K562 (cell line): ENCODE results near the gene FASN. TPM values are rescaled to one million over a fixed set of nuclear protein-coding genes. Genes with fewer than 3 reads are reported as not detected.
A peak's percentile ranks its signal among the peaks of the same experiment; 100 is the strongest.

ENCODE experiments used
- FUS ChIP-seq: fragments of 200-400 bp; formaldehyde crosslinking; optimal IDR thresholded peaks from 2 replicates; pipeline ENCODE3; 2017; ENCODE audit warnings: low read depth, low read length
- HMGXB4 ChIP-seq: sonication (generic); formaldehyde crosslinking; IDR thresholded peaks from 2 replicates; pipeline ENCODE4 v1.8.1; 2023; ENCODE audit warnings: mild to moderate bottlenecking, missing genetic modification reagents
- MTA3 ChIP-seq: fragments of 450-650 bp; formaldehyde crosslinking; IDR thresholded peaks from 2 replicates; pipeline ENCODE4 v1.6.1; 2017; ENCODE audit warnings: mild to moderate bottlenecking, borderline replicate concordance
- NBN ChIP-seq: fragments of 450-650 bp; IDR thresholded peaks from 2 replicates; pipeline ENCODE4 v1.6.1; 2016; ENCODE audit warnings: low read depth, mild to moderate bottlenecking
- NCOA6 ChIP-seq: fragments of 450-650 bp; IDR thresholded peaks from 2 replicates; pipeline ENCODE4 v1.6.1; 2017; ENCODE audit warnings: mild to moderate bottlenecking
- SAP30 ChIP-seq: fragments of 200-600 bp; sonication (generic); IDR thresholded peaks from 2 replicates; pipeline ENCODE4 v1.6.1; 2012; ENCODE audit warnings: borderline replicate concordance, low read depth, mild to moderate bottlenecking, moderate library complexity, low read length, control low read depth, inconsistent platforms; ENCODE audit not compliant: insufficient read depth, poor library complexity, severe bottlenecking
- SMARCE1 ChIP-seq: fragments of 450-650 bp; IDR thresholded peaks from 2 replicates; pipeline ENCODE4 v1.7.1; 2016; ENCODE audit warnings: mild to moderate bottlenecking
- SNIP1 ChIP-seq: fragments of 450-650 bp; IDR thresholded peaks from 2 replicates; pipeline ENCODE4 v1.7.1; 2017; ENCODE audit warnings: low read depth, mild to moderate bottlenecking
- SP1 ChIP-seq: sonication (generic); formaldehyde crosslinking; IDR thresholded peaks from 2 replicates; pipeline ENCODE4 v1.8.1; 2022; ENCODE audit warnings: mild to moderate bottlenecking, missing genetic modification reagents
- ZFX ChIP-seq: sonication (generic); formaldehyde crosslinking; IDR thresholded peaks from 2 replicates; pipeline ENCODE4 v1.8.0; 2022; ENCODE audit warnings: mild to moderate bottlenecking, missing genetic modification reagents, moderate library complexity
- ZNF740 ChIP-seq, 3 experiments: fragments of 200-800 bp in 1 of 3; sonication (Bioruptor generic) in 1 of 3; sonication (generic) in 1 of 3; formaldehyde crosslinking in 1 of 3; IDR thresholded peaks; 2 replicates each; pipeline versions ENCODE4 v1.6.1 to v1.8.0; 2016 to 2022; ENCODE audit warnings: mild to moderate bottlenecking in 2 of 3, missing compliant biosample characterization in 2 of 3, missing genetic modification characterization in 2 of 3, missing genetic modification reagents in 1 of 3
- ZNF766 ChIP-seq: fragments of 200-800 bp; sonication (Bioruptor generic); conservative IDR thresholded peaks from 2 replicates; pipeline ENCODE4 v1.6.1; 2016; ENCODE audit warnings: missing genetic modification characterization, missing compliant biosample characterization
- polyA plus RNA-seq, 8 experiments: library from polyadenylated mRNA; depleted of rRNA in 4 of 8; stranded (reverse) in 5 of 8; unstranded in 3 of 8; fragments of >200 nt; fragmentation: Nextera tagmentation in 2 of 8; fragmentation: Illumina TruSeq in 1 of 8; extraction: Ambion mirVana in 2 of 8; extraction: Trizol in 1 of 8; gene quantifications; 2 replicates each; pipeline versions ENCODE4 v1.2.1 to v1.2.3, GENCODE V29; 2011 to 2014; ENCODE audit warnings: inconsistent platforms in 1 of 8, missing spikeins in 1 of 8
- total RNA-seq, 7 experiments: library from RNA; depleted of rRNA in 6 of 7; stranded (reverse); fragments of >200 nt in 6 of 7; fragmentation: Illumina TruSeq in 2 of 7; extraction: Trizol in 2 of 7; gene quantifications; 2 replicates each; pipeline versions ENCODE4 v1.2.1 to v1.2.3, GENCODE V29; 2011 to 2021; ENCODE audit warnings: low replicate concordance in 1 of 7
- TF ChIP-seq, protein P1 (sequence below), 2 experiments: fragments of 450-650 bp; formaldehyde crosslinking in 1 of 2; IDR thresholded peaks; 2 replicates each; pipeline versions ENCODE4 v1.4.0 to v1.6.1; 2014 to 2020; ENCODE audit warnings: mild to moderate bottlenecking in 2 of 2, borderline replicate concordance in 1 of 2, low read depth in 1 of 2
- TF ChIP-seq, protein P2 (sequence below): fragments of 250-450 bp; sonication (Bioruptor Pico); IDR thresholded peaks from 2 replicates; pipeline ENCODE4 v1.6.1; 2021; ENCODE audit warnings: mild to moderate bottlenecking

FASN gene
- total and polyA plus RNA-seq, 9 of the 15 experiments (the other 6 are each of a cell fraction or from before 2014, with no cell fraction given), result 0.15 to 663 (median 49.9) TPM

DNA sequence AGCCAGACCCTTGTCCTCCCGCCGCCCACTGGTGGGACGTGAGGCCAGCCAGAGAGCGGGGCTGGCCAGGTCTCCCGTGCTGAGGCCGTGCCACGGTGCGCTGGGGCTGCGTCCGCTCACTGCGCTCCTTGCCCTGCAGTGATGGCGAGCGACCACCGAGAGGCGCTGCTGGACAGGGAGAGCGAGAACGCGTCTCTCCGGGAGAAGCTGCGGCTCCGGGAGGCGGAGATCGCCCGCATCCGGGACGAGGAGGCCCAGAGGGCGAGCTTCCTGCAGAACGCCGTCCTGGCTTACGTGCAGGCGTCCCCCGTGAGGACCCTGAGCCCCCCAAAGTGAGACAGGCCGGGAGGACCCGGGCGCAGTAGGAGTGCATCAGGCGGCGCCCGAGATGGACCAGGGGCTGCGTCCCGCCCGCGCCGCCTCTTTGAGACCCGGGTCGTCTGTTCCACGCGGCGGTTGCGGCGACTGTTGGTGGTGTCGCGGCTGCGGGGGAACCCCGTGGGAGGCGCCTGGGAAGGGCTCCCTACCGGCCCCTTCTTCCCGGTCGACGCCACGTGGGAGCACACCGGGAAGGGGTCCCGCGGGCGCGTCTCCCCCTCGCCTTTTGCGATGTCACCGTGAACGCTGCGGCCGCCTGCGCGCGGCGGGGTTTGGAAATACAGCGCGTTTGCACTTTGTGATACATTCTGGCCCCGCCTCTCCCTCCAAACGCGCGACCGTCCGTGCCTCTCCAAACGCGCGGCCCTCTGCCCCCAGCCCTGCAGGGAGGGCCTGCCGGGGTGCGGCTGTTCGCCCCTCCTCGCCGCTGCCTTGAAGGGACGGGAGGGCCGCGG lies 67.3 kb downstream of the FASN start (continued):
- peak; percentile 83 for TF ChIP-seq SP1 (CRISPR knock-in tag)
- TF ChIP-seq, protein P1, sequence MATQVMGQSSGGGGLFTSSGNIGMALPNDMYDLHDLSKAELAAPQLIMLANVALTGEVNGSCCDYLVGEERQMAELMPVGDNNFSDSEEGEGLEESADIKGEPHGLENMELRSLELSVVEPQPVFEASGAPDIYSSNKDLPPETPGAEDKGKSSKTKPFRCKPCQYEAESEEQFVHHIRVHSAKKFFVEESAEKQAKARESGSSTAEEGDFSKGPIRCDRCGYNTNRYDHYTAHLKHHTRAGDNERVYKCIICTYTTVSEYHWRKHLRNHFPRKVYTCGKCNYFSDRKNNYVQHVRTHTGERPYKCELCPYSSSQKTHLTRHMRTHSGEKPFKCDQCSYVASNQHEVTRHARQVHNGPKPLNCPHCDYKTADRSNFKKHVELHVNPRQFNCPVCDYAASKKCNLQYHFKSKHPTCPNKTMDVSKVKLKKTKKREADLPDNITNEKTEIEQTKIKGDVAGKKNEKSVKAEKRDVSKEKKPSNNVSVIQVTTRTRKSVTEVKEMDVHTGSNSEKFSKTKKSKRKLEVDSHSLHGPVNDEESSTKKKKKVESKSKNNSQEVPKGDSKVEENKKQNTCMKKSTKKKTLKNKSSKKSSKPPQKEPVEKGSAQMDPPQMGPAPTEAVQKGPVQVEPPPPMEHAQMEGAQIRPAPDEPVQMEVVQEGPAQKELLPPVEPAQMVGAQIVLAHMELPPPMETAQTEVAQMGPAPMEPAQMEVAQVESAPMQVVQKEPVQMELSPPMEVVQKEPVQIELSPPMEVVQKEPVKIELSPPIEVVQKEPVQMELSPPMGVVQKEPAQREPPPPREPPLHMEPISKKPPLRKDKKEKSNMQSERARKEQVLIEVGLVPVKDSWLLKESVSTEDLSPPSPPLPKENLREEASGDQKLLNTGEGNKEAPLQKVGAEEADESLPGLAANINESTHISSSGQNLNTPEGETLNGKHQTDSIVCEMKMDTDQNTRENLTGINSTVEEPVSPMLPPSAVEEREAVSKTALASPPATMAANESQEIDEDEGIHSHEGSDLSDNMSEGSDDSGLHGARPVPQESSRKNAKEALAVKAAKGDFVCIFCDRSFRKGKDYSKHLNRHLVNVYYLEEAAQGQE (IDR thresholded peaks at IDR 0.05; ENCODE audit: borderline replicate concordance), result peak; percentile 90
- TF ChIP-seq, protein P1 (CRISPR knock-in tag; IDR thresholded peaks at IDR 0.05; ENCODE audit: low read depth), result no peak
- TF ChIP-seq HMGXB4 (CRISPR knock-in tag), result peak; percentile 54; the same call in 1 of the 2 replicates
- no peak; the same call in 1 of the 2 replicates for TF ChIP-seq NCOA6
- TF ChIP-seq FUS, result no peak
- TF ChIP-seq SAP30, result peak; percentile 89
- TF ChIP-seq, protein P2, sequence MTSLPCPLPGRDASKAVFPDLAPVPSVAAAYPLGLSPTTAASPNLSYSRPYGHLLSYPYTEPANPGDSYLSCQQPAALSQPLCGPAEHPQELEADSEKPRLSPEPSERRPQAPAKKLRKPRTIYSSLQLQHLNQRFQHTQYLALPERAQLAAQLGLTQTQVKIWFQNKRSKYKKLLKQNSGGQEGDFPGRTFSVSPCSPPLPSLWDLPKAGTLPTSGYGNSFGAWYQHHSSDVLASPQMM (CRISPR knock-in tag), result no peak
- TF ChIP-seq MTA3, result 0 out of 2 replicates have a peak, but pooled peaks have one; percentile 73
- TF ChIP-seq ZNF740 (CRISPR knock-in tag; IDR thresholded peaks at IDR 0.05), result peak; percentile 40; the same call in 1 of the 2 replicates
- TF ChIP-seq ZNF740 (tag; IDR thresholded peaks at IDR 0.05), result no peak
- TF ChIP-seq SMARCE1, result no peak
- TF ChIP-seq ZNF766, result 0 out of 2 replicates have a peak, but pooled peaks have one; percentile 49
- no peak for TF ChIP-seq SNIP1
- peak; percentile 46; the same call in 1 of the 2 replicates for TF ChIP-seq NBN
- TF ChIP-seq ZFX, result peak; percentile 80
